Neural cell (in vitro differentiated cells): Measurements from ENCODE around the gene LTA4H. TPM values are rescaled to one million over a fixed set of nuclear protein-coding genes. Genes with fewer than 3 reads are reported as not detected.

ENCODE experiments used
- H2AFZ ChIP-seq: fragments of 200-600, 300-800 bp; sonication (generic), shearing (Covaris generic); 2 replicates; pipeline ENCODE4 v1.6.0; 2014; ENCODE audit warnings: low read depth, mild to moderate bottlenecking, antibody characterized with exemption, low read length, moderate library complexity
- H3F3A ChIP-seq: fragments of 200-600 bp; shearing (Covaris generic); 2 replicates; pipeline ENCODE4 v1.6.1; 2016; ENCODE audit warnings: mild to moderate bottlenecking, moderate library complexity, mixed read lengths, antibody characterized with exemption, low read length; ENCODE audit not compliant: insufficient read depth, poor library complexity, severe bottlenecking
- H3K27ac ChIP-seq: fragments of 200-600, 300-800 bp; sonication (generic), shearing (Covaris generic); 2 replicates; pipeline ENCODE4 v1.5.1; 2014; ENCODE audit warnings: mild to moderate bottlenecking, low read length, moderate library complexity
- H3K27me3 ChIP-seq: fragments of 300-800, 200-600 bp; sonication (generic), shearing (Covaris generic); 2 replicates; pipeline ENCODE4 v1.6.0; 2014; ENCODE audit warnings: mild to moderate bottlenecking, low read depth, low read length, moderate library complexity; ENCODE audit not compliant: insufficient read depth
- H3K36me3 ChIP-seq: fragments of 300-800, 200-600 bp; sonication (generic), shearing (Covaris generic); 2 replicates; pipeline ENCODE4 v1.5.1; 2014; ENCODE audit warnings: mild to moderate bottlenecking, antibody characterized with exemption, low read length, moderate library complexity; ENCODE audit not compliant: insufficient read depth
- H3K4me2 ChIP-seq: fragments of 300-800, 200-600 bp; sonication (generic), shearing (Covaris generic); 2 replicates; pipeline ENCODE4 v1.6.0; 2014; ENCODE audit warnings: mild to moderate bottlenecking, low read length
- H3K4me3 ChIP-seq: fragments of 300-800, 200-600 bp; sonication (generic), shearing (Covaris generic); 2 replicates; pipeline ENCODE4 v1.5.1; 2014; ENCODE audit warnings: mild to moderate bottlenecking, low read length, moderate library complexity
- H3K79me2 ChIP-seq: fragments of 200-600 bp; shearing (Covaris generic); replicated peaks from 2 replicates; pipeline ENCODE4 v1.6.0; 2014; ENCODE audit warnings: mild to moderate bottlenecking, low read length, moderate library complexity; ENCODE audit not compliant: insufficient read depth
- H3K9ac ChIP-seq: fragments of 300-800, 200-600 bp; sonication (generic), shearing (Covaris generic); 2 replicates; pipeline ENCODE4 v1.6.1; 2016; ENCODE audit warnings: mild to moderate bottlenecking, low read length, mixed read lengths
- H3K9me2 ChIP-seq: fragments of 200-600 bp; shearing (Covaris generic); 2 replicates; pipeline ENCODE4 v1.6.1; 2016; ENCODE audit warnings: mild to moderate bottlenecking, low read length, mixed read lengths; ENCODE audit not compliant: insufficient read depth
- H3K9me3 ChIP-seq: fragments of 200-600, 300-800 bp; sonication (generic), shearing (Covaris generic); 2 replicates; pipeline ENCODE4 v1.6.1; 2016; ENCODE audit warnings: mild to moderate bottlenecking, mixed run types, low read length, moderate library complexity, mixed read lengths
- H4K20me1 ChIP-seq: fragments of 200-600 bp; shearing (Covaris generic); 2 replicates; pipeline ENCODE4 v1.6.1; 2016; ENCODE audit warnings: mild to moderate bottlenecking, mixed run types; ENCODE audit not compliant: insufficient read depth
- EP300 ChIP-seq: fragments of 450-650 bp; conservative IDR thresholded peaks from 2 replicates; pipeline ENCODE4 v1.6.1; 2014; ENCODE audit warnings: antibody characterized with exemption, mild to moderate bottlenecking, moderate library complexity; ENCODE audit not compliant: poor library complexity, severe bottlenecking
- EZH2 ChIP-seq: fragments of 200-600, 300-800 bp; shearing (Covaris generic), sonication (generic); IDR thresholded peaks from 2 replicates; pipeline ENCODE4 v1.6.1; 2014; ENCODE audit warnings: antibody characterized with exemption, low read length, borderline replicate concordance, mild to moderate bottlenecking; ENCODE audit not compliant: insufficient read depth, poor library complexity, severe bottlenecking
- MXI1 ChIP-seq: fragments of 450-650 bp; conservative IDR thresholded peaks from 2 replicates; pipeline ENCODE4 v1.6.1; 2014; ENCODE audit warnings: antibody characterized with exemption, mild to moderate bottlenecking; ENCODE audit not compliant: poor library complexity, severe bottlenecking
- POLR2AphosphoS5 ChIP-seq: IDR thresholded peaks from 2 replicates; pipeline ENCODE4 v1.6.1; 2012
- RAD21 ChIP-seq: fragments of 450-650 bp; conservative IDR thresholded peaks from 2 replicates; pipeline ENCODE4 v1.6.1; 2014; ENCODE audit warnings: antibody characterized with exemption, mild to moderate bottlenecking, moderate library complexity
- SMC3 ChIP-seq: fragments of 450-650 bp; conservative IDR thresholded peaks from 2 replicates; pipeline ENCODE4 v1.6.1; 2014; ENCODE audit warnings: antibody characterized with exemption, mild to moderate bottlenecking, moderate library complexity; ENCODE audit not compliant: poor library complexity
- TAF1 ChIP-seq: IDR thresholded peaks from 2 replicates; pipeline ENCODE4 v1.6.1; 2012; ENCODE audit warnings: low read depth
- polyA plus RNA-seq: library from polyadenylated mRNA; depleted of rRNA; stranded (reverse); fragments of >200 nt; gene quantifications from 2 replicates; pipeline ENCODE4 v1.2.3, GENCODE V29; 2014
- TF ChIP-seq, protein P1 (sequence below): IDR thresholded peaks from 2 replicates; pipeline ENCODE4 v1.6.1; 2012; ENCODE audit warnings: borderline replicate concordance

Gene LTA4H
- polyA plus RNA-seq, 1 donor from 2014 or later, result 55.3 TPM

DNA sequence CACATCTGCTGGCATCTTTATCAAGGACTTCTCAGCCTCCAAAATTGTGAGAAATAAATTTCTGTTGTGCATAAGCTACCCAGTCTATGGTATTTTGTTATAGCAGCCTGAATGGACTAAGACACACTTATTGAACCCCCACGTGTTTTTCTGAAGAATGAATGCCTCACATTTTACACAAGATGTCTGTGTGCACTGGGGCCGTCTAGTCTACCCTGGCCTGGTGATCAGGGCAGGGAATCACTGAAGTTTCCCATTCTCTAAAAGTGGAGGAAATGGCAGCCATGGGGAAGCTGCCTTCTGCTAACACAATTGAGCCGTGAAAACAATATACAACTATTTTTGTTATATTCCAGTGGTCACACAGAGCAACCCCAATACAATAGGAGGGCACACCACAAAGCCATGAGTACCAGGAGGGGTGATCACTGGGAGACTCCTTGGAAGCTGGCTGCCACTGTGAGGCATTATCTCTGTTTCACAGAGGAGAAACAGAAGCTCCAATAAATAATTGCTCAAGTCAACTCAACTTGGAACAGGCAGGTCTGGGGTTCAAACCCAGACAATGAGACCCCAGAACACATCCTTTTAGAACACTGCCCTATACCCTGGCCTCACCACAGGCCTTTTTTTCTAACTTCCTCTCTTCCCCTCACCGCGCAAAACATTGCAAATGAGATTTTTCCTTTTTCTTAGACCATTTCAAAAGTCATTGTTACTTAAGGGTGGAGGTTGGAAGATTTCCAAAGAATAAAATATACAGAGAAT is 18.3 kb upstream of the LTA4H start:
- Histone ChIP-seq H3K4me3 (no peak overlapping the region), H3K36me3 (no peaks in the 10 kb centered on the region), H3K9me2 (no peaks in the 10 kb centered on the region), H3K27me3 (no peaks in the 10 kb centered on the region), H2AFZ (no peak overlapping the region), H3K27ac (no peak overlapping the region), H3F3A (no peaks in the 10 kb centered on the region), H3K4me2 (no peak overlapping the region), H3K9ac (no peak overlapping the region), H3K9me3 (no peaks in the 10 kb centered on the region), H4K20me1 (no peaks in the 10 kb centered on the region), H3K79me2 (no peaks in the 10 kb centered on the region)
- no peak for TF ChIP-seq EP300
- TF ChIP-seq, protein P1, sequence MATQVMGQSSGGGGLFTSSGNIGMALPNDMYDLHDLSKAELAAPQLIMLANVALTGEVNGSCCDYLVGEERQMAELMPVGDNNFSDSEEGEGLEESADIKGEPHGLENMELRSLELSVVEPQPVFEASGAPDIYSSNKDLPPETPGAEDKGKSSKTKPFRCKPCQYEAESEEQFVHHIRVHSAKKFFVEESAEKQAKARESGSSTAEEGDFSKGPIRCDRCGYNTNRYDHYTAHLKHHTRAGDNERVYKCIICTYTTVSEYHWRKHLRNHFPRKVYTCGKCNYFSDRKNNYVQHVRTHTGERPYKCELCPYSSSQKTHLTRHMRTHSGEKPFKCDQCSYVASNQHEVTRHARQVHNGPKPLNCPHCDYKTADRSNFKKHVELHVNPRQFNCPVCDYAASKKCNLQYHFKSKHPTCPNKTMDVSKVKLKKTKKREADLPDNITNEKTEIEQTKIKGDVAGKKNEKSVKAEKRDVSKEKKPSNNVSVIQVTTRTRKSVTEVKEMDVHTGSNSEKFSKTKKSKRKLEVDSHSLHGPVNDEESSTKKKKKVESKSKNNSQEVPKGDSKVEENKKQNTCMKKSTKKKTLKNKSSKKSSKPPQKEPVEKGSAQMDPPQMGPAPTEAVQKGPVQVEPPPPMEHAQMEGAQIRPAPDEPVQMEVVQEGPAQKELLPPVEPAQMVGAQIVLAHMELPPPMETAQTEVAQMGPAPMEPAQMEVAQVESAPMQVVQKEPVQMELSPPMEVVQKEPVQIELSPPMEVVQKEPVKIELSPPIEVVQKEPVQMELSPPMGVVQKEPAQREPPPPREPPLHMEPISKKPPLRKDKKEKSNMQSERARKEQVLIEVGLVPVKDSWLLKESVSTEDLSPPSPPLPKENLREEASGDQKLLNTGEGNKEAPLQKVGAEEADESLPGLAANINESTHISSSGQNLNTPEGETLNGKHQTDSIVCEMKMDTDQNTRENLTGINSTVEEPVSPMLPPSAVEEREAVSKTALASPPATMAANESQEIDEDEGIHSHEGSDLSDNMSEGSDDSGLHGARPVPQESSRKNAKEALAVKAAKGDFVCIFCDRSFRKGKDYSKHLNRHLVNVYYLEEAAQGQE, result no peak

DNA sequence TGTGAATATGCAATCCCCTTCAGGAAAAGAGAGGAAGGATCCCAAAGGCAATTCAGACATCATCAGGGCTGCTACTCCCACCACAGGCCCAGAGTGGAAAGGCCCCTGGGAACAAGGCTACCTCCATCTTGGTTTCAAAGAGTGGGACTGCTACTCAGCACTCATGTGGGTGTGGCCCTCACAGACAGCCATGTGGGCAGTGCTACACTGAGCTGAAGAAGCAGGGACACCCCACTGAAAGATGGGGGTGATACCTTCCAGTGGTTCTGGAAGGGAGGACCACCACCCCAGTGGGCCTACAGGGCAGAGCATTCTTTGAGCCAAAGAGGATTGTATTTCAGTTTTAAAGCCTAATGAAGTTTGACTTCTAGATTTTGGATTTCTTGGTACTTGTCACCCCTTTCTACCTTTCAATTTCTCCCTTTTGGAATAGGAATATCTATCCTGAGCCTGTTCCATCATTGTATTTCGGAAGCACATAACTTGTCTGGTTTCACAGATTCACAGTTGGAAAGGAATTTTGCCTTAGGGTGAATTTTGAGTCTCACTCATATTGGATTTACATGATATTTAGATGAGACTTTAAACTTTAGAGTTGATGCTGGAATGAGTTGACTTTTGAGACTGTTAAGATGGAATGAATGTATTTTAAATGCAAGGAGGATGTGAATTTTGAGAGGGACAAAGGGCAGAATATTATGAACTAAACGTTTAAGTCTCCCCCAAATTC is 16.5 kb upstream of the LTA4H start:
- Histone ChIP-seq H3K9me2 (no peaks in the 10 kb centered on the region), H3K9ac (no peak overlapping the region), H3K4me2 (no peak overlapping the region), H3K4me3 (no peak overlapping the region), H3F3A (no peaks in the 10 kb centered on the region), H4K20me1 (no peaks in the 10 kb centered on the region), H3K27ac (no peak overlapping the region), H3K27me3 (no peaks in the 10 kb centered on the region), H3K9me3 (no peaks in the 10 kb centered on the region), H2AFZ (no peak overlapping the region), H3K79me2 (no peaks in the 10 kb centered on the region), H3K36me3 (no peaks in the 10 kb centered on the region)
- TF ChIP-seq POLR2AphosphoS5 (no peak), SMC3 (no peak), RAD21 (no peak), TAF1 (no peak), MXI1 (no peak)

DNA sequence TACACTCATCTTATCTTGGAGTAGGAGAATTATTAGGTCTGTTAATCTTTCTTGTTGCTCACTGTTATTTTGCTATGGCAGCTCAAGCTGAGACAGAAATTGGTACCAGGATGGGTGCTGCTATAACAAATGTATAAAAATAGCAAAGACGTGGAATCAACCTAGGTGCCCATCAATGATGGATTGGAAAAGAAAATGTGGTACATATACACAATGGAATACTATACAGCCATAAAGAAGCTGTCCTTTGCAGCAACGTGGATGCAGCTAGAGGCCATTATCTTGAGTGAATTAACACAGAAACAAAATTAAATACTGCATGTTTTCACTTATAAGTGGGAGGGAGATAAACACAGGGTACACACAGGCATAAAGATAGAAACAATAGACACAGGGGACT is 14.8 kb upstream of the LTA4H start:
- Histone ChIP-seq H3F3A (no peaks in the 10 kb centered on the region), H2AFZ (no peak overlapping the region), H3K36me3 (no peaks in the 10 kb centered on the region), H3K79me2 (no peaks in the 10 kb centered on the region), H3K27ac (no peak overlapping the region), H3K9ac (no peak overlapping the region), H3K4me2 (no peak overlapping the region), H3K27me3 (no peaks in the 10 kb centered on the region), H3K9me3 (no peaks in the 10 kb centered on the region), H3K4me3 (no peak overlapping the region), H3K9me2 (no peaks in the 10 kb centered on the region), H4K20me1 (no peaks in the 10 kb centered on the region)
- TF ChIP-seq TAF1 (no peak), MXI1 (no peak), EZH2 (no peak), RAD21 (no peak), SMC3 (no peak), EP300 (no peak), POLR2AphosphoS5 (no peak)
